Heart left ventricle (tissue), 13 donors: ENCODE data around the gene ADPRHL1.

Experiments used
- POLR2A ChIP-seq, 2 donors: fragments of 450-650 bp; IDR thresholded peaks; one replicate each; pipeline ENCODE4 v1.6.1; 2017; ENCODE audit warnings: antibody characterized with exemption in 2 of 2, mild to moderate bottlenecking in 2 of 2, moderate library complexity in 2 of 2
- TF ChIP-seq, protein P1 (sequence below), 12 donors: fragments of 200-600 bp; sonication (generic) in 4 of 12; IDR thresholded peaks; one replicate each; pipeline versions ENCODE4 v1.5.0 to v1.8.0; 2018 to 2022; ENCODE audit warnings: antibody characterized with exemption in 12 of 12, mild to moderate bottlenecking in 5 of 12
- donor health status: ischemic (EF 13 %, LVEDD 7.1; RV severe dilation, severe dysfunction).
- donor health status: DM: no; HTN: yes; CAD: no.
- donor health status: DM: no; HTN: no; CAD: no.
- donor health status: ischemic (EF 25% LVEDD 6.9; RV normal size, moderate dysfunction).
- donor health status: ischemic (EF 25% LVEDD 5.7; RV mildly dilated, moderate dysfunction).
- donor health status: ischemic (EF 35%, LVEDD 5.7; RV mildly dilated, moderate dysfunction).
- donor health status: nonischemic (EF 11% LVEDD 7.7; RV severe dilation, severe dysfunction).
- donor health status: DM: yes; HTN: yes; CAD: no.
- donor health status: PGD.
- donor health status: ischemic (EF 29% LVEDD 5.4; RV normal size, mild dysfunction).
- donor health status: nonischemic (EF 23%, LVEDD 6.1; RV moderate dilation, normal function).

DNA sequence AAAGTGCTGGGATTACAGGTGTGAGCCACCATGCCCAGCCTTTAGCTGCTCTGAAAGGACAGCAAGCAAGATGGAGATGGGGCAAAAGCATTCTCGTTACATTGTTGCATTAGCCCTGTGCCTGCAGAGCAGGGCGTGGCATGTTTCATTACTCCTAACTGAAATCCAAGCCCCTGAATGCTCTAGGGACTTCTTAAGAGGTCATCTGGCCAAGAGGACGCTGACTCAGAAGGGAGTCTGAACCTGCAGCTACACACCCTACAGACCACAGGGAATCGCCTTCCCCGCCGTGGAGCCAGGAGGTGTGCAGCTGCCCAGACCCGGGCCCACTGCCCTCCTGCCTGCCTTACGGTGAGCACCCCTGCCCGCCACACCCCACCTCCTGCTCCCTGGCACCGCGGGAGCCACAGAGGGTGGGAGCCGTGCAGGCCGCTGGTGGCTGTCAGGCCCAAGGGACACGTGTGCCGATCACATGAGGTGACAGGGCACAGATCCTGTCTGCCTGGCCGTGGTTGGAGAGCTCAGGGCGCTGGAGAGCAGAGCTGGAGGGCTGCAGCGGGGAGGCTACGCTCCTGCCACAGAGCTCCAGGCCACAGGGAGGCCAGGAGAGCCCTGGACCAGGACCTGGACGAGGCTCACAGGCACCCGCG, 27.2 kb downstream of the ADPRHL1 start:
- no peak for TF ChIP-seq POLR2A (IDR thresholded peaks at IDR 0.05)
- TF ChIP-seq, protein P1, sequence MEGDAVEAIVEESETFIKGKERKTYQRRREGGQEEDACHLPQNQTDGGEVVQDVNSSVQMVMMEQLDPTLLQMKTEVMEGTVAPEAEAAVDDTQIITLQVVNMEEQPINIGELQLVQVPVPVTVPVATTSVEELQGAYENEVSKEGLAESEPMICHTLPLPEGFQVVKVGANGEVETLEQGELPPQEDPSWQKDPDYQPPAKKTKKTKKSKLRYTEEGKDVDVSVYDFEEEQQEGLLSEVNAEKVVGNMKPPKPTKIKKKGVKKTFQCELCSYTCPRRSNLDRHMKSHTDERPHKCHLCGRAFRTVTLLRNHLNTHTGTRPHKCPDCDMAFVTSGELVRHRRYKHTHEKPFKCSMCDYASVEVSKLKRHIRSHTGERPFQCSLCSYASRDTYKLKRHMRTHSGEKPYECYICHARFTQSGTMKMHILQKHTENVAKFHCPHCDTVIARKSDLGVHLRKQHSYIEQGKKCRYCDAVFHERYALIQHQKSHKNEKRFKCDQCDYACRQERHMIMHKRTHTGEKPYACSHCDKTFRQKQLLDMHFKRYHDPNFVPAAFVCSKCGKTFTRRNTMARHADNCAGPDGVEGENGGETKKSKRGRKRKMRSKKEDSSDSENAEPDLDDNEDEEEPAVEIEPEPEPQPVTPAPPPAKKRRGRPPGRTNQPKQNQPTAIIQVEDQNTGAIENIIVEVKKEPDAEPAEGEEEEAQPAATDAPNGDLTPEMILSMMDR (IDR thresholded peaks at IDR 0.05) = no peak
